WERI-Rb-1 (cell line): ENCODE measurements around the gene ITGAL.
A peak's percentile ranks its signal among the peaks of the same experiment; 100 is the strongest.
"Not testable (repeated sequence)": the region's sequence is repeated elsewhere in the genome, so short reads cannot be mapped to it uniquely, and the experiment has no call there.

ENCODE experiments used
- DNase-seq: peaks from one replicate; pipeline ENCODE4 v3.0.0-alpha.2; 2020
- H3K27ac ChIP-seq: fragments of 250-450 bp; sonication (Bioruptor Pico); 2 replicates; pipeline ENCODE4 v1.5.1; 2020; ENCODE audit warnings: mild to moderate bottlenecking, moderate library complexity
- H3K27me3 ChIP-seq: fragments of 250-450 bp; sonication (Bioruptor Pico); 2 replicates; pipeline ENCODE4 v1.5.1; 2021; ENCODE audit warnings: mild to moderate bottlenecking, low read depth, moderate library complexity; ENCODE audit not compliant: insufficient read depth, severe bottlenecking
- H3K36me3 ChIP-seq: fragments of 250-450 bp; sonication (Bioruptor Pico); 2 replicates; pipeline ENCODE4 v1.5.1; 2020; ENCODE audit warnings: mild to moderate bottlenecking, moderate library complexity
- H3K4me3 ChIP-seq: 2 replicates; pipeline ENCODE4 v1.5.1; 2011; ENCODE audit warnings: low read depth, mild to moderate bottlenecking, control low read depth, low read length
- H3K9me3 ChIP-seq: fragments of 250-450 bp; sonication (Bioruptor Pico); 2 replicates; pipeline ENCODE4 v1.5.1; 2021; ENCODE audit warnings: mild to moderate bottlenecking, moderate library complexity; ENCODE audit not compliant: severe bottlenecking
- TF ChIP-seq, protein P1 (sequence below): IDR thresholded peaks from 2 replicates; pipeline ENCODE4 v1.5.1; 2011; ENCODE audit warnings: low read depth, mild to moderate bottlenecking, control low read depth, inconsistent platforms, low read length

ITGAL gene

GRCh38 chr16:30533748-30534367 lies 61.3 kb downstream of the ITGAL start:
- H3K27me3 ChIP-seq: no peaks in the 10 kb centered on the region
- H3K4me3 ChIP-seq: peak overlapping the region; percentile 86
- DNase-seq: no peak
- H3K9me3 ChIP-seq: no peaks in the 10 kb centered on the region
- H3K27ac ChIP-seq: peak overlapping the region; percentile 93
- H3K36me3 ChIP-seq: peaks cover 19% of the 10 kb centered on the region
- TF ChIP-seq, protein P1, sequence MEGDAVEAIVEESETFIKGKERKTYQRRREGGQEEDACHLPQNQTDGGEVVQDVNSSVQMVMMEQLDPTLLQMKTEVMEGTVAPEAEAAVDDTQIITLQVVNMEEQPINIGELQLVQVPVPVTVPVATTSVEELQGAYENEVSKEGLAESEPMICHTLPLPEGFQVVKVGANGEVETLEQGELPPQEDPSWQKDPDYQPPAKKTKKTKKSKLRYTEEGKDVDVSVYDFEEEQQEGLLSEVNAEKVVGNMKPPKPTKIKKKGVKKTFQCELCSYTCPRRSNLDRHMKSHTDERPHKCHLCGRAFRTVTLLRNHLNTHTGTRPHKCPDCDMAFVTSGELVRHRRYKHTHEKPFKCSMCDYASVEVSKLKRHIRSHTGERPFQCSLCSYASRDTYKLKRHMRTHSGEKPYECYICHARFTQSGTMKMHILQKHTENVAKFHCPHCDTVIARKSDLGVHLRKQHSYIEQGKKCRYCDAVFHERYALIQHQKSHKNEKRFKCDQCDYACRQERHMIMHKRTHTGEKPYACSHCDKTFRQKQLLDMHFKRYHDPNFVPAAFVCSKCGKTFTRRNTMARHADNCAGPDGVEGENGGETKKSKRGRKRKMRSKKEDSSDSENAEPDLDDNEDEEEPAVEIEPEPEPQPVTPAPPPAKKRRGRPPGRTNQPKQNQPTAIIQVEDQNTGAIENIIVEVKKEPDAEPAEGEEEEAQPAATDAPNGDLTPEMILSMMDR: no peak

DNA sequence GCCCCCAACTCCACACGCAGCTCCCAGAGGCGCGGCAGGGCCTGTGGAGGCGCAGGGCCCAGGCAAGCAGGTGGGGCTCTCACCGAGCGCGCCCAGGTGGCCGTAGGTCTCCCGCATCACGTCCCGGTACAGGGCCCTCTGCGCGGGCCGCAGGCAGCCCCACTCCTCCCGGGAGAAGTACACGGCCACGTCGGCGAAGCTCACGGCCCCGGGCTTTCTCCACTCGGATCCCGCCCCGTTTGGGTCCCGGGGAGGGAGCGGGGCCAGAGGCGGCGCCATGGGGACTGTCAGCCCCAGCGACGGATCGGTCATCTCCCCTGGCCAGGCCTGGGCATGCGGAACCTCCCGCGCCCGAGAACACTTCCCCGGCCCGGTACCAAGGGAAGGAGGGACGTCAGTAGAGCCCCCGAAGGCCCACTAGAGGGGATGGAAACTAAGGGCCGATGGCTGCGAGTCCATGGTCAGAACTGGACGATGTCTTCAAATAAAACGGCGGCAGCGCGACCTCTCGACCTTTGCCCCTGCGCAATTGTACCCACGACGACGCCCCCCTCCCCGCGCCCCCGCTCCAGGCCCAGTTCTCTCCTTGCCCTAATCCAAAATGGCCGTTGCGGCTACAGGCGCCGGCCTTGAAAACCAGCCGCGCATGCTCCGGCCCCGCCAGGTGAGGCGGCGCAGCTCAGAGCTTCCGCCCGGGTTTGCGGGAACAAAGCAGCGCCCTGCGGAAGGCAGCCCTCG lies 62.0 kb downstream of the ITGAL start, which contains the start of gene ZNF747:
Gene ZNF747 (minus strand): TSS at position 491 of the 738 bp plus-strand sequence. CDS start 179 bp downstream, at position 312.
- DNase-seq: peak; percentile 93

GRCh38 chr16:30535106-30535776 lies 62.7 kb downstream of the ITGAL start:
- no peaks in the 10 kb centered on the region for H3K9me3 ChIP-seq
- peak overlapping the region; percentile 93 for H3K27ac ChIP-seq
- H3K36me3 ChIP-seq: peaks cover 19% of the 10 kb centered on the region
- DNase-seq: no peak
- peak overlapping the region; percentile 86 for H3K4me3 ChIP-seq
- TF ChIP-seq, protein P1: no peak
- H3K27me3 ChIP-seq: no peaks in the 10 kb centered on the region

More for the DNA sequence above, 62.0 kb downstream of the ITGAL start, which contains the start of gene ZNF747:
- Histone ChIP-seq H3K27ac (peak within 1 kb of the TSS; percentile 93), H3K4me3 (peak within 1 kb of the TSS; percentile 86), H3K9me3 (no peaks in the 10 kb centered on the region), H3K36me3 (peaks cover 19% of the 10 kb centered on the region), H3K27me3 (no peaks in the 10 kb centered on the region)
- TF ChIP-seq, protein P1: no peak

- H3K27me3 ChIP-seq: no peaks in the 10 kb centered on the region
- peak overlapping the region; percentile 86 for H3K4me3 ChIP-seq
- TF ChIP-seq, protein P1: peak; percentile 82
- peak; percentile 80 for DNase-seq
- H3K36me3 ChIP-seq: peaks cover 16% of the 10 kb centered on the region
- peak overlapping the region; percentile 93 for H3K27ac ChIP-seq
- H3K9me3 ChIP-seq: no peaks in the 10 kb centered on the region
Measured at GRCh38 chr16:30535777-30536190, 63.2 kb downstream of the ITGAL start.

DNA sequence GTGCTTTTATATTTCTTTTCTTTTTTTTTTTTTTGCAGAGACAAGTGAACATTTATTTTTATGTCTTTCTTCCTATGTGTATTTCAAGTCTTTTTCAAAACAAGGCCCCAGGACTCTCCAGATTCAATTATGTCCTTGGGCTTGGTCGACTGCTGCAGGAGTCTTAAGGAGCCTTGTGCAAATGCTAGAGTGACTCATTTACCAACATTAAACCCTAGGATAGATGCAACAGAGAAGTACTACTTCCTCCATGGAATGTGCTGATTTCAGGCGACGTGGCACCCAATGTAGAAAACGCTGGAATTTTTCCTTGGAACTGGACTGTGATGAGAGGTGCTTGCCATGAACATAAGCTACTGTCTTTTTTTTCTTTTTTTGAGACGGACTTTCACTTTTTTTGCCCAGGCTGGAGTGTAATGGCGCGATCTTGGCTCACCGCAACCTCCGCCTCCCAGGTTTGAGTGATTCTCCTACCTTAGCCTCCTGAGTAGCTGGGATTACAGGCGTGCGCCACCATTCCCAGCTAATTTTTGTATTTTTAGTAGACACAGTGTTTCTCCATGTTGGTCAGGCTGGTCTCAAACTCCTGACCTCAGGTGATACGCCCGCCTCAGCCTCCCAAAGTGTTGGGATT lies 64.0 kb downstream of the ITGAL start:
- not testable (repeated sequence) for H3K27me3 ChIP-seq, DNase-seq, H3K27ac ChIP-seq, H3K9me3 ChIP-seq, H3K4me3 ChIP-seq
- H3K36me3 ChIP-seq: peaks cover 12% of the 10 kb centered on the region
